ENCODE measurements around the gene DNAJC7.

DNAJC7 gene

GRCh38 chr17:42010898-42011516 lies 6.2 kb downstream of the DNAJC7 start:
- DNase-seq, result no peak

- peak; percentile 43 for DNase-seq
Observed at GRCh38 chr17:42010266-42010680, 7.0 kb downstream of the DNAJC7 start.

GRCh38 chr17:42009170-42009569 lies 8.1 kb downstream of the DNAJC7 start:
- DNase-seq, result no peak

GRCh38 chr17:42005166-42005565 lies 12.1 kb downstream of the DNAJC7 start:
- DNase-seq, result no peak

- DNase-seq, result peak; percentile 35
Observed at GRCh38 chr17:42002792-42003301, 14.4 kb downstream of the DNAJC7 start.

- DNase-seq, result no peak
Observed at GRCh38 chr17:42002175-42002791, 15.0 kb downstream of the DNAJC7 start.

GRCh38 chr17:42001729-42002128 lies 15.5 kb downstream of the DNAJC7 start:
- no peak for DNase-seq

- no peak for DNase-seq
Observed at GRCh38 chr17:42000413-42001133, 16.7 kb downstream of the DNAJC7 start.

GRCh38 chr17:41998497-41998896 lies 18.7 kb downstream of the DNAJC7 start:
- no peak for DNase-seq

GRCh38 chr17:41996855-41997164 lies 20.4 kb downstream of the DNAJC7 start:
- DNase-seq, result no peak

GRCh38 chr17:41992576-41992975 lies 24.7 kb downstream of the DNAJC7 start:
- DNase-seq, result no peak

- DNase-seq, result no peak
Observed at GRCh38 chr17:41989702-41990419, 27.4 kb downstream of the DNAJC7 start.

GRCh38 chr17:41988418-41988817 lies 28.8 kb downstream of the DNAJC7 start:
- no peak for DNase-seq

- peak; percentile 14 for DNase-seq
Observed at GRCh38 chr17:41987642-41988041, 29.6 kb downstream of the DNAJC7 start.

GRCh38 chr17:41986634-41987033 lies 30.6 kb downstream of the DNAJC7 start:
- DNase-seq, result no peak

- no peak for DNase-seq
Observed at GRCh38 chr17:41985919-41986318, 31.3 kb downstream of the DNAJC7 start.

GRCh38 chr17:41984454-41984853 lies 32.8 kb downstream of the DNAJC7 start:
- DNase-seq, result no peak

GRCh38 chr17:41982026-41982760 lies 35.0 kb downstream of the DNAJC7 start:
- DNase-seq, result no peak

- no peak for DNase-seq
Observed at GRCh38 chr17:41977991-41978390, 39.2 kb downstream of the DNAJC7 start.

GRCh38 chr17:41976142-41976768 lies 41.0 kb downstream of the DNAJC7 start:
- no peak for DNase-seq

GRCh38 chr17:41975099-41976083 lies 41.8 kb downstream of the DNAJC7 start:
- no peak for DNase-seq

Measured in fibroblast of upper back skin (primary cell).